WTC11 (cell line): ENCODE data around the gene MRC2.

Experiments used
- CREM ChIP-seq: sonication (generic); formaldehyde crosslinking; IDR thresholded peaks from 2 replicates; pipeline ENCODE4 v1.8.1; 2022; ENCODE audit warnings: mild to moderate bottlenecking, missing genetic modification reagents, moderate library complexity
- GRHL2 ChIP-seq: fragments of 250-450 bp; sonication (Bioruptor Pico); IDR thresholded peaks from 2 replicates; pipeline ENCODE4 v1.8.0; 2022; ENCODE audit warnings: mild to moderate bottlenecking, moderate library complexity; ENCODE audit not compliant: insufficient replicate concordance, severe bottlenecking
- IRF2 ChIP-seq: sonication (generic); formaldehyde crosslinking; IDR thresholded peaks from 2 replicates; pipeline ENCODE4 v1.8.0; 2022; ENCODE audit warnings: low read depth, missing genetic modification reagents, borderline replicate concordance
- MYBL2 ChIP-seq: sonication (generic); formaldehyde crosslinking; IDR thresholded peaks from 2 replicates; pipeline ENCODE4 v1.8.1; 2023; ENCODE audit warnings: mild to moderate bottlenecking, moderate library complexity, missing genetic modification reagents
- NR2C2 ChIP-seq: sonication (generic); formaldehyde crosslinking; IDR thresholded peaks from 2 replicates; pipeline ENCODE4 v1.8.0; 2022; ENCODE audit warnings: mild to moderate bottlenecking, missing genetic modification reagents
- SOX15 ChIP-seq: fragments of 250-450 bp; sonication (Bioruptor Pico); IDR thresholded peaks from 2 replicates; pipeline ENCODE4 v1.9.0; 2021; ENCODE audit warnings: mild to moderate bottlenecking
- TCF7 ChIP-seq: sonication (generic); formaldehyde crosslinking; IDR thresholded peaks from 2 replicates; pipeline ENCODE4 v1.8.0; 2022; ENCODE audit warnings: mild to moderate bottlenecking, low read depth, missing genetic modification reagents, moderate library complexity
- TEAD4 ChIP-seq: sonication (generic); formaldehyde crosslinking; IDR thresholded peaks from 2 replicates; pipeline ENCODE4 v1.8.0; 2022; ENCODE audit warnings: mild to moderate bottlenecking, missing genetic modification reagents
- TF ChIP-seq, protein P1 (sequence below): fragments of 200-600 bp; IDR thresholded peaks from 2 replicates; pipeline ENCODE4 v1.8.0; 2022; ENCODE audit warnings: antibody characterized with exemption
- TF ChIP-seq, protein P2 (sequence below): fragments of 250-450 bp; sonication (Bioruptor Pico); IDR thresholded peaks from 2 replicates; pipeline ENCODE4 v1.9.0; 2021; ENCODE audit warnings: mild to moderate bottlenecking

DNA sequence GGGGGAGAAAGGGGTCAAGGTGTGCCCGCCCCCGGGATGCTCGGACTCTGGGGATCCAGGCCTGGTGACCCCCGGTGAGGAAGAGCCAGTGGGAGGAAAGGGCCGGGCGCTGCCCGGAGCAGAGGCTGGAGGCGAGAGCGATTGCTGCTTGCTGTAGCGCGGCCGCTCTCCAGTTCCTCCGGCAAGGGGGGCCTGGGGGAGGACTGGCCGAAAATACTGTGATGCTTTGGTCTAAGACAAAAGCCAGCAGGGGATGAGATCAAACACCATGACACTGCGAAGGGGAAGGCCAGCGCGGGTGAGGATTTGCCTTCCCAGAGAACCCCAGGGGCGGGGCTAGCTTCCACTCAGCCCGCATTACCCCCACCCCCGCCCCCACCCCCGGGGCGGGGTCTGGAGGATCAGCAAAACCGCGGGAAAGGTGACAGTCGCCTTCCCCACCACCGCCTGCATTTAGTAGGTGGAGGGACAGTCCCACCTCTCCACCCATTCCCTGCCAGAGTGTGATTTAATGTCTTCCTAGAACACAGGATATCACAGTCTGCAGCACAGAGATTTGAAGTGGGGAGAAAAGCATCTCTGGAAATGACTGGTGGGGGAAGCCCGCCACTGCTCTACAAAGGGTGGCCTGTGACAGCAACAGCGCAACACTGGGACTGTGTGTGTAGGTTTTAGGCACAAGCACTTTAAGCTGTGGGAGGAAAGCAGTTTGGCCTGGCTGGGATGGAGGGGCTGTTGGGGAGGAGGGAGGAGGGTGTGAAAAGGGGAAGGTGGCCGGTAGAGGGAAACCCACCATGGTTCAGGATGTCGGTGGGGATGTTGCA is 25.7 kb downstream of the MRC2 start:
- TF ChIP-seq GRHL2 (no peak), CREM (CRISPR knock-in tag) (no peak), MYBL2 (CRISPR knock-in tag) (no peak), TEAD4 (CRISPR knock-in tag) (no peak), NR2C2 (CRISPR knock-in tag) (no peak), TCF7 (CRISPR knock-in tag) (no peak), IRF2 (CRISPR knock-in tag) (no peak), SOX15 (CRISPR knock-in tag) (no peak)
- TF ChIP-seq, protein P1, sequence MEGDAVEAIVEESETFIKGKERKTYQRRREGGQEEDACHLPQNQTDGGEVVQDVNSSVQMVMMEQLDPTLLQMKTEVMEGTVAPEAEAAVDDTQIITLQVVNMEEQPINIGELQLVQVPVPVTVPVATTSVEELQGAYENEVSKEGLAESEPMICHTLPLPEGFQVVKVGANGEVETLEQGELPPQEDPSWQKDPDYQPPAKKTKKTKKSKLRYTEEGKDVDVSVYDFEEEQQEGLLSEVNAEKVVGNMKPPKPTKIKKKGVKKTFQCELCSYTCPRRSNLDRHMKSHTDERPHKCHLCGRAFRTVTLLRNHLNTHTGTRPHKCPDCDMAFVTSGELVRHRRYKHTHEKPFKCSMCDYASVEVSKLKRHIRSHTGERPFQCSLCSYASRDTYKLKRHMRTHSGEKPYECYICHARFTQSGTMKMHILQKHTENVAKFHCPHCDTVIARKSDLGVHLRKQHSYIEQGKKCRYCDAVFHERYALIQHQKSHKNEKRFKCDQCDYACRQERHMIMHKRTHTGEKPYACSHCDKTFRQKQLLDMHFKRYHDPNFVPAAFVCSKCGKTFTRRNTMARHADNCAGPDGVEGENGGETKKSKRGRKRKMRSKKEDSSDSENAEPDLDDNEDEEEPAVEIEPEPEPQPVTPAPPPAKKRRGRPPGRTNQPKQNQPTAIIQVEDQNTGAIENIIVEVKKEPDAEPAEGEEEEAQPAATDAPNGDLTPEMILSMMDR: no peak
- TF ChIP-seq, protein P2, sequence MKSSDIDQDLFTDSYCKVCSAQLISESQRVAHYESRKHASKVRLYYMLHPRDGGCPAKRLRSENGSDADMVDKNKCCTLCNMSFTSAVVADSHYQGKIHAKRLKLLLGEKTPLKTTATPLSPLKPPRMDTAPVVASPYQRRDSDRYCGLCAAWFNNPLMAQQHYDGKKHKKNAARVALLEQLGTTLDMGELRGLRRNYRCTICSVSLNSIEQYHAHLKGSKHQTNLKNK: no peak
